NCI-H82 treated with DMSO at 0.1 percent for 48 hours (cell line): ENCODE results near the gene FOXO3.

ENCODE experiments used
- DNase-seq: peaks from one replicate; lab custom pipeline; 2025; ENCODE audit not compliant: unreplicated experiment; lab: John Stamatoyannopoulos, UW

Gene FOXO3

GRCh38 chr6:108574457-108575141 lies 13.9 kb downstream of the FOXO3 start:
- no peak for DNase-seq

GRCh38 chr6:108575905-108576494 lies 15.3 kb downstream of the FOXO3 start:
- no peak for DNase-seq

DNA sequence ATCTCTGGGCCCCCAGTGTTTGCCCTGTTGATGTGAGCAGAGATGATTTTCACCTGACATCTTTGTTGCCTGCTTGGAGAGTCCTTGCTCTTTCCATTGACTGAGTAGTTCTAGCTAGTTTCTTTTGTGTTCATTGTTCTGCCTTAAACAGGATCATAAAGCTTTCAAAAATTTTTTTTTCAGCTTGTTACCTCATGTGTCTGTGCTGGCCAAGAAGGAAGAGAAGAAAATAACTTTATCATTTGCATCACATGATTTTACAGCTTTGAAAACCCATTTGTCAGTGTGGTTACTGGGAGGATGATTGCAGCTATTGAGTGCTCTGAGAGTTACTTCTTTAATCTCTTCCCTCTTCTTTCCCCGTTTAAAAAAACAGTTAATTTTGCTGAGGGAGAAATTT lies 16.0 kb downstream of the FOXO3 start:
- DNase-seq = no peak

DNA sequence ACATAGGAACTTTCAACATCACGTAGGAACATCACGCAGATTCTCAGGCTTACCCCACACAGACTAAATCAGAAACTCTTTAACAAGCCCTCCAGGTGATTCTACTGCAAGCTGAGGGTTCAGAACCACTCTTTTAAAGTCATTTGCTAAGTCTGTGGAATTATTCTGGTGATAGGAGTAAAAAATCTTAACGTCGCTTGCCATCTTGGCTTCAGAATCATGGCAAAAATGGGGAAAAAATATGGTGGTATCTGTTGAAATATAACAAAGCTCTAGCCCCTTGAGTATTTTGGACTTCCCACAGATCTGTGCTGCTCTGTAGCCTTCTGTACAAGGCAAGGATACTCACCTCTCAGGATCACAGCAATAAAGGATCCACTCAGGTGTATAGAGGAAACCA lies 17.4 kb downstream of the FOXO3 start:
- no peak for DNase-seq

GRCh38 chr6:108578595-108579327 lies 18.0 kb downstream of the FOXO3 start:
- DNase-seq = no peak

DNA sequence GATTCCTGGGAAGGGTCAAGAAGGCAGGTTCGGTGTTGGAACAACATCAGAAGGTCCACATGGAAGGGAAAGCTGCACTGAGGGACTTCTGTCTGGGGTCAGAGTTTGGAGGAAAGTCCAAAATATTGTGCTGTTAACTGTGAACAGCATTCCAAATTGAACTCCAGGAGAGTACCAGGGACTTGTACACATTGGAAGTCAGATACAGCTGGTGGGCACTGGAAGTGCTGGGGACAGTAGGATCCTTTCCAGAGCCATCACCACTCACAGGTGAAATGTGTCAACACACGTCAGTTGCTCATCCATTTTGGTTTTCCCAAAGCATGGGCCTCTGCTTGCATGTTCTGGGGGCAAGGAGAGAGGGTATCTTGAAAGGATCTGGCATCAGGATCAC lies 18.6 kb downstream of the FOXO3 start:
- DNase-seq = no peak

DNA sequence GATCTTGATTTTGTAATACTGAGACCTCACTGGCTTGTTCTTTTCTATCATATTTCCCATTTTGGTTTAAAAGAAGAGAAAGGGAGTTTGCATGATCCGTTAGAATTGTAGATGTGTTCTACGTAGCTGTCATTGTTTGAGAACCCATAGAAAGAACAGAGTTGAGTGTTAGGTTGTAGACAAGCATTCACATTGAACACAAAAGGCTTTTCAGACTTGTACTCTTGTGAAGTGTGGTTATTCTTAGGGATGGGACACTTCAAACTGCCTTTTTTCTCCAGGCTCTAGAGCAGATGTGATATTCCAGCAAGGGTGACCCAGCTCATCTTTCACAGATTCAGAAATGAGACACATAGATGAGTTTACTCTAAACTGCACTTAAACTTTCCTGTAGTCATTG lies 19.9 kb downstream of the FOXO3 start:
- DNase-seq = no peak

GRCh38 chr6:108581237-108581931 lies 20.7 kb downstream of the FOXO3 start:
- no peak for DNase-seq

DNA sequence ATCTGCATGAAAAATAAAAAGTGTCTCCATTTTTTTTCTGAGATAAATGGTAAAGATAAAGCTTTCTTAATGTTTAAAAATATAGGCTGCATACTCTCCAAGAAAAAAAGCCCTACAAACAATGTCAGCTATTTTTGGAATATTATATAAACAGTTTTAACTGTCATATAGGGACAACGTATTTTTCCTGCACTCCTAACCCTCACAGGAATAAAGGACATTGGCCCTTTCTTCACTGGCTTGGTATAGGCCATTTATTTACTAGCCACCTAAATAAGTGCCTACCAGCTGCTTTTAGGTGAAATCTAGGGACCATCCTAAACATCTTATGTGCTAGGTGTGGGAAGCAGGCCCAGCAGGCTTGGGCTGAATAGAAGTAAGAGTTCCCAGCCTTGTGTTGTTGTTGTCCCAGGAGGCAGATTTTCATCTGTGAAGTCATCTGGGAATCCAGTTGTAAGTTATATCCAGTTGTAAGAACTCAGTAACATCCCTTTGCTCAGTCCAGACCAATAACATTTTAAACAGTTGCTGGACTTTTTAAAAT lies 21.3 kb downstream of the FOXO3 start:
- DNase-seq = no peak

DNA sequence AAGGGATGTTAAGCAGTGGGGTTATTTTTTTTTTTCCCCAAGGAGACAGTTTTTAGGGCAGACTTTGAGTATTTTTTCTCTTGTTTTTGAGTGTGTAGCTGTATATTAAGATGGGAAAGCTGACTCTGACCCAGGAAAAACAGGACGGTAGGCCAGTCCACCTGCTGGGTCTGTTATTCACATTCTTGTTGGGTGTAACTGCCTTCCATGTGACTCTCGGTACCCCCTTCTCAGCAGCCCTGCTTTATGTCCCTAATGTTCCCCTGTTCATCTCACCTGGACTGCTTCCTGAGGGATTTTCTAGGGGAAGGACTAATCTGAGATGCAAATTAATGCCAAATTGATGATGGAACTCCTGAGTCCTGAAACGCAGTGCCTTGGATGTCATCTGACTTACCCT lies 21.9 kb downstream of the FOXO3 start:
- DNase-seq = no peak

- no peak for DNase-seq
Observed at GRCh38 chr6:108584323-108584722, 23.6 kb downstream of the FOXO3 start.

- DNase-seq = no peak
Observed at GRCh38 chr6:108585359-108585758, 24.6 kb downstream of the FOXO3 start.

DNA sequence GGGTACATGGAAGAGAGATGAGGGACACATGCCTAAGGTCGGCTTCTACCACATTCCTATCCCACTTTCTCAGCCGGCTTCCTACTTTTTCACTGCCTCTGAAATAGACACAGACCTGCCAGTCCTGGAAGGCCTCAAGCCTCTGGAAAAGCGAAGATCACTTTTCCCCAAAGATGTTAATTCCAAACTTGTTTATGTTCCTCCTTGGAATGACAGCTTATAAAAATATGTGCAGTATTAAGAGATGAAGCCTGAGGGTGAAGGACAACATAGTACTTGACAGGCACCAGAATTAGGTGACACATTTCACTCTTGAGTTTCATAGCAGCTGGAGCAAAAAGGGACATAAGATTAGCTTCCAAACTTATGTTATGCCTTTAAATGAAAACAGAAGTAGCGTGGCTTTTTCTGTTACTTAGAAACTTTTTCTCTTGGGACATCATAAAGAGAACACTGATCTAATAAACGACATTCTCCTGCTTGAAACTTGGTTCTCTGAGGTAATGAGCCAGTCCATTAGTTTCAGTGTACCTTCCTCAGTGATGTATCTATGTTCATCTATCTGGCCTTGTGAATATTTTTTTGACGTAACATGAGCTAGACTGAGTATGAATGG lies 25.3 kb downstream of the FOXO3 start:
- DNase-seq = no peak

- no peak for DNase-seq
Observed at GRCh38 chr6:108587258-108588059, 26.7 kb downstream of the FOXO3 start.

DNA sequence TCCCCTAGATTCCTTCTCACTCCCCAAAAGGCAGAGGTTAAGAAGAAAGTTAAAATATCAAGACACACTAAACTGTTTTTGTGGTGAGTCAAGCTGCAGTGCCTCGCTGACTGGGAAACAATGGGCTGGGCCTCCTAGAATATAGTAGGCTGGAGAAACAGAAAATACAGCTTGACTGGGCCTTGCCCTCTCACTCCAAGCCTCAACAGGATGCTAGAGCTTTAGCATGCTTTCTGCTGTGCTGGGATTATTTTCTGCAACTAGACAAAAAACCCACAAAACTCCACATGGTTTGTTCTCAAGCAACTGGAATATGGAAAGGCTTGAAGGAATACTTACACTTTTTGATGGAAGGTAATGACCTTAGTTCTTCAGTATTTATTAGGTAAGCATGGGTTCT lies 27.9 kb downstream of the FOXO3 start:
- no peak for DNase-seq

GRCh38 chr6:108589244-108589791 lies 28.6 kb downstream of the FOXO3 start:
- DNase-seq = no peak

GRCh38 chr6:108591040-108591816 lies 30.5 kb downstream of the FOXO3 start:
- DNase-seq = no peak

GRCh38 chr6:108592371-108593337 lies 31.9 kb downstream of the FOXO3 start:
- DNase-seq = peak; percentile 38
